GM20431 (cell line): ENCODE measurements around the gene CC2D2A.

ENCODE experiments used
- in situ Hi-C: fragments of 300-500 bp; cut with MseI, MboI; formaldehyde crosslinking; loops from one replicate; pipeline ENCODE4 v1.15.0; 2020; ENCODE audit warnings: low sequenced_read_pairs; ENCODE audit not compliant: unreplicated experiment

CC2D2A gene

DNA sequence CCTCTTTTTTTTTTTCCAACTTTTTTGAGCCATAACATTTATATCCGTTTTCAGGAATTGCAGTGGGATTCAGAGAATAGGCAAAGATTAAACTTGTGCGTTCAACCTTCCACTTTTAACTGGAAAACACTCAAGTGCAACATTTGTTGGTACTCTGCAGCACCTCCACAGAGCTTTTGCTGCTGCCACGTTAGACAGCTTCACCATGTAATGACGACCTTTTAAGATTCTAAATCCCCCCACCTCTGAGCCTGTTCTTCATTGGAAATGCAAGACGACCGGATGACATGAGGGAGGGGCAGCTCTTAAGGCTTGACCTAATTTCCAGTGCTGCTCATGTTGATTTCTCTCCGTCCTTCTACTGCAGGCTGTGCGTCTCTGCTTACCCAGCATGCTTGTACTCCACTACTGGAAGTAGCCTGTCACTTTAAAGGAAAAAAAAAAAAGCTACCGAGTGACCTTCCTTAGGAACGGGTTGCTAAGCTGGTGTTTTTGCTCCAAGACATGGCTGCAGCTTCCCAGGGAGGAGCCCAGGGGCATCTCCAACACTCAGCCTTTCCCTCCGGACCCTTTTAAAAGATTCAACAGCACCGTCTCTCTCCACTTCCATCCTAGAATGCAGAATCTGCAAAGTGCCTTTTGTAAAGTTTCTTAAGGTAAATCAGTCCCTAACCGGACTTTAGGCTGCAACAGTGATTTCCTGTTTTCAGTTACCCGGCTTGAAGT lies at the start of gene CC2D2A:
CC2D2A (plus strand) TSS at position 481 of the 726 bp plus-strand sequence. CDS start 6,051 bp downstream, outside the sequence.
- in situ Hi-C loops = loop anchor here (25.0 kb wide), 1 partner anchor 232 kb away; no protein-coding TSS in a partner anchor

DNA sequence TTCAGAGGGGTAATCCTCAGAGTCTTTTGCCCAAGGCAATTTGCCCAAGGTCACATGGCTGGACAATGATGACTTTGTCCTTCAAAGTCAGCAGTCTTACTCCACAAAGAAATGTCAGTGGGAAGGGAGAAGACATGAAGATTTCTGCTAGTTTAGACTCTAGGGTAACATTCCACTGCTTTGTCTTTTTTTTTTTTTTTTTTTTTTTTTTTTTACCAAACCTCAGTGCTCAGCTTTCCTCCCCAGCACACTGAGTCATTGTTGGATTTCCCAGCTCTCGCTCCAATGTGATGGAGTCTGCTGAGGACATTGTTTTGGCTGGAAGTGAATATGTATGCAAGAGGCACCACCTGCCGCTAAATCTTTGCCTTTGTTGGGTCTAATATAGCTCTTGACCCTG lies 49.0 kb upstream of the CC2D2A start:
- in situ Hi-C loops = no loop called here

DNA sequence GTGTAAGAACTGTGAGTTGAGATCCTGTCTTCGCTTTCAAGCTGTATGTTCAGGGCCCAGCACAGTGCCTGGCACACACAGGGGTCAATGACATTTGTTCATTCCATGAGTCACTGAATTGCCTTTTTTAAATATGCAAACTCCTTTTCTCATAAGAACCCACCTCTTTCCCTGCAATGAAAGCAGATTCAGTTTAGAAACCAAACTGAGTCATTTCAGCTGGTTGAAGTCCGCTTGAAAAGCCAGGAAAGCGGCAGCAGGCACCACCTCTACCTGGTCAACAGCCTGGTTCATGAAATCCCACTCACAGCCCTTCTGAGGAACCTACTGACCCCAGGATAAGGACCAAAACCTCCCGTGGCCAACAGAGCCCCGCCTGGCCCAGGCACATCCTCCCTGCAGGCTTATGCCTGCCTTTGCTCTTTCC lies 46.4 kb upstream of the CC2D2A start:
- in situ Hi-C loops = no loop called here

DNA sequence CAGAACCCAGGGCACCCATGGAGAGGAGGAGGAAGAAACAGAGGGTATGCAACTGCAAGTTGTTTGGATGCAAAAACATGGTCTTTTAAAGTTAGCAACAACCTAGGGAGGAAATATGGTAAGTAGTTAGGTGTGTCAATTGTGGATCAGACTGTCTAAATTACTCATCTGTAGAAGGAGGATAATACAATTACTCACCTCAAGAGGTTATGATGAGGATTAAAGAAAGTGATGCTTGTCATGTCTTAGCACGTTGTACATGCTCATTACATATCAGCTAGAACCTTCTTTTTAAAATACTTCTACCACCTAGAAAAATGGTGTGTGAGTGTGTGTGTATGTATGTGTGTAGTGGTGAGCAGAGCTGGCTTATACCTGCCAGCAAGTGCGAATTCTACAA lies 44.2 kb upstream of the CC2D2A start:
- in situ Hi-C loops = no loop called here

GRCh38 chr4:15427161-15427560 lies 42.5 kb upstream of the CC2D2A start:
- in situ Hi-C loops = no loop called here

- in situ Hi-C loops = no loop called here
Measured at GRCh38 chr4:15427701-15428100, 42.0 kb upstream of the CC2D2A start, which contains the start of gene C1QTNF7. TSS of gene C1QTNF7 (plus strand) at chr4:15428033. CDS start at chr4:15435744, 7,711 bp downstream.

DNA sequence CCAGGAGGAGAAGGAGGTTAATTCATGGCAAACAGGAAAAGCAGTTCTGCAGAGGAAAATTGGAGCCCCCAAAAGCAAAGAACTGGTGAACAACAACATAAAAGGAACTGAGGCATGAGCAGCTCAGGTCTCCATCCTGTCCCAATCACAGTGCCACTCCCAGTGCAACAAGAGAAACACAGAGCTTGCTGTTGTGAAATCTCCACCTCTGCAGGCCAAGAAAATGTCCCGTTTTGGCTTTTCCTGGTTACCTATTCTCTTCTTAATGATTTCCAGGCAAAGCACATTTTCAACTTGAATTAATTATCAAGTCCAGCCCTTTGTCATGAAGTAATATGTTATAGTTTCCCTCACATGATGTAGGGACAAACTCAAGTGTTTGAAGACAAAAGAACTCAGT lies 41.1 kb upstream of the CC2D2A start:
- in situ Hi-C loops = no loop called here

DNA sequence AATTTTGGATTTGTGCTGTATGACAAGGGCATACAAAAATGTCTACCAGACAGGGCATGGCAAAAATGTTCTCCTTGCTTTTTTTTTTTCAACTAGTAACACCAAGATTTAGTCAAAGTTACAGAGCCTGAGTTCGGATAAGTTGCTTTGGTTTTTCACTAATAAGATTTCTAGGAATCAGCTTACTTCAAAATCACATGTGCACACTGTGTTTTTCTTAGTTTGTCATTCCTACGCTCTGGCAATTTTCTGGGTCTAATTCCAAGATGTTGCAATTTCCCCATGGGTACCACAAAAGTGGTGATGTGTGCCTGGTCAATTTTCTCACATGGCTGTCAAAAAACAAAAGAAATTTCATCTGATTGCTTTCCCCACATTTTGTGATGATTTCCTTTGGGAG lies 35.6 kb upstream of the CC2D2A start:
- in situ Hi-C loops = no loop called here

- in situ Hi-C loops = no loop called here
Measured at GRCh38 chr4:15434676-15435075, 35.0 kb upstream of the CC2D2A start.

- in situ Hi-C loops = no loop called here
Measured at GRCh38 chr4:15436513-15436912, 33.2 kb upstream of the CC2D2A start.

GRCh38 chr4:15438939-15439524 lies 30.6 kb upstream of the CC2D2A start:
- in situ Hi-C loops = no loop called here

GRCh38 chr4:15443371-15444160 lies 26.1 kb upstream of the CC2D2A start:
- in situ Hi-C loops = no loop called here

GRCh38 chr4:15444276-15444675 lies 25.4 kb upstream of the CC2D2A start:
- in situ Hi-C loops = no loop called here

GRCh38 chr4:15444879-15445547 lies 24.7 kb upstream of the CC2D2A start:
- in situ Hi-C loops = no loop called here

- in situ Hi-C loops = loop anchor here (25.0 kb wide), 1 partner anchor 214 kb away; no protein-coding TSS in a partner anchor
Measured at GRCh38 chr4:15451181-15451865, 18.4 kb upstream of the CC2D2A start.

- in situ Hi-C loops = loop anchor here (25.0 kb wide), 1 partner anchor 215 kb away; no protein-coding TSS in a partner anchor
Measured at GRCh38 chr4:15451866-15452765, 17.6 kb upstream of the CC2D2A start.

GRCh38 chr4:15455290-15455689 lies 14.4 kb upstream of the CC2D2A start:
- in situ Hi-C loops = loop anchor here (25.0 kb wide), 1 partner anchor 218 kb away; no protein-coding TSS in a partner anchor

GRCh38 chr4:15457406-15458201 lies 12.1 kb upstream of the CC2D2A start:
- in situ Hi-C loops = loop anchor here (25.0 kb wide), 1 partner anchor 220 kb away; no protein-coding TSS in a partner anchor
